NCI-H82 treated with DMSO at 0.1 percent for 48 hours (cell line): ENCODE data around the gene ZNHIT1.

Experiments
- DNase-seq: peaks from one replicate; lab custom pipeline; 2025; ENCODE audit not compliant: unreplicated experiment; lab: John Stamatoyannopoulos, UW

ZNHIT1 gene

DNA sequence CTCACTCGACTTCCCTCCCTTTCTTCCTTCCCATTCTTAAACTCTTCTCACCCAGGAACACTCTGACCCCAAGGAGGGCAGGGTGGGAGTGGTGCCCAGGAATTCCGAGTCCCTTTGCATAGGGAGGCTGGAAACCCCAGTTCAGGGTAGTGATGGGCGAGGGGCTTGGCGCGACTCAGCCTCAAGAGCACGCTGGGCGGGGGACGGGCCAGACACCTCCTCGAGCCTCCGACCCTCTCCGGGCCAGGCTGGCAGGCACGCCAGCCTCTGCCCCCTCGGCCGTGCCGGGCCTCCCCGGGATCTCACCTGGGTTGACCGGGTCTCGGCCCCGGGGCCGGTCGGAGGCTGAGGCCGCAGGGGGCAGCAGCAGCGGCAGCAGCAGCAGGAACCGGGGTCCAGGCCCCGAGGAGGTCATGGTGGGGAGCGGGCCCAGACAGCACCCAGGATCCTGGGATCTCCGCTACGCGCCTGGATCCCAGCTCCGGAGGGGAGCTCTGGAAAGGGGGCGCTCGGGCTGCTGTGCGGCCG lies 1.0 kb upstream of the ZNHIT1 start:
- DNase-seq, result no peak

DNA sequence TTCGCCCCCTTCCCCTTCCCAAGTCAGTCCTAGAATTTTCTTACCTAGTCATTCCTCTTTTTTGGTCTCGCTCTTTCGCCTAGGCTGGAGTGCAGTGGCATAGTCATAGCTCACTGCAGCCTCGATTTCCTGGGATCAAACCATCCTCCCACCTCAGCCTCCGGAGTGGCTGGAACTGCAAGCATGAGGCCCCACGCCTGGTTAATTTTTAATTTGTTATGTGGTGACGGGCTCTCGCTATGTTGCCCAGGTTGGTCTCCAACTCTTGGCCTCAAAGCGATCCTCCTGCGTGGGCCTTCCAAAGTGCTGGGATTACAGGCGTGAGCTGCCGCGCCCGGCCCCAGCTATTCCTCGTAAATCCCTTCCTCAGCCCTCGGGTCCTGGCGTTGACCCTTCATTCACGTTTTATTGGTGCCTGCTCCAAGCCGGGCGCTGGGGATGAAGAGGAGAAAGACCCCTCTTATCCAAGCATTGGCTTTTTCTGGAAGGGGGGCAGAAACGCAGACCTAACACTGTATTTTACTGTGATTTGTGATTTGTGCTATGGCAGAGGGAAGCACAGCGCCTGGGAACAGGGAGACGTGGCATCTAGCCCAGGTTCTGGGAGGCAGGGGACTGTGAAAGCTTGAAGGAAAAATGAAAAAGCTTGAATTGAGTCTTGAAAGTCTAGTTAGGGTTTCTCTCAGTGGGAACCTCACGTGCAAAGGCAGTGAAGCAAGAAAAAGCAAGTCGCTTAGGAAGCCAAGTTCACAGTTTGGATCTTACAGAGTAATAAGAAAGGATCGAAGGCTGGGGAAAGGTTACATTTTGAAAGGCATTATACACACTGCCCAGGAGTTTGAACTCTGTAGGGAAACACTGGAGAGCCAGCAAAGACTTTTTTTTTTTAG lies 516 bp downstream of the ZNHIT1 start:
- DNase-seq, result no peak

DNA sequence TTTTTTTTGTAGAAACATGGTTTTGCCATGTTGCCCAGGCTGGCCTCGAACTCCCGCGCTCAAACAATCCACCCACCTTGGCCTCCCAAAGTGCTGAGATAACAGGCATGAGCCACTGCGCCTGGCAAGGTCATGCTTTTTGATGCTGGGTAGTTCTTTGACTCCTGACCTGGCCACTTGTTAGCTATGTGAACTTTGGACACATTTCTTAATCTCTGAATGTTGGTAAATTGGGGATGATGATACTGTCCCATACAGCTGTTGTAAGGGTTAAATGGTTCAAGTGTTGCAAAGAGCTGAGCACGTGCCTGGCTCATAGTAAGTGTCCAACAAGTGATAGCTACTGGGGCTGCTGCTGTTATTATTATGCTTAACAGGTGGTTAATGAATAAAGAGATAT lies 2.3 kb downstream of the ZNHIT1 start:
- DNase-seq, result no peak

DNA sequence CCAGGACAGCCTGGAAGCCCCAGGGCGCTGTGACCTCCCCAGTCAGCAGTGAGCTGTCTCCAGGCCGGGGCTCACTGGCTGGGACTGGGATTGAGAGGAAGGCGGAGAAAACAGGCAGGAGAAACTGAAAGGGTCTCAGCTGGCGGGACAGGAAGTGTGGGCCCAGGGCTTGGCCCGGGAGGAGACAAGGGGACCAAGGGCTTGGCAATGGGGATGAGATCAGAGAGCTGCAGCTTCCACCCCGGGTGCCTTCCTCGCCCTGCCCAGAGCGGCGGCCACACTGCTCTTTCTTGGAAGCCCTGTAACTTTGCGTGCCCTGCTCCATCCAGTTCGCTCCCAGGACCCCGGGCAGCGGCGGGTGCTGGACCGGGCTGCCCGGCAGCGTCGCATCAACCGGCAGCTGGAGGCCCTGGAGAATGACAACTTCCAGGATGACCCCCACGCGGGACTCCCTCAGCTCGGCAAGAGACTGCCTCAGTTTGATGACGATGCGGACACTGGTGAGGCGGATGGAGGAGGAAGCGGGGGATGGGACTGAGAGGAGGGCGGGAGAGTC lies 4.4 kb downstream of the ZNHIT1 start:
- DNase-seq, result no peak

DNA sequence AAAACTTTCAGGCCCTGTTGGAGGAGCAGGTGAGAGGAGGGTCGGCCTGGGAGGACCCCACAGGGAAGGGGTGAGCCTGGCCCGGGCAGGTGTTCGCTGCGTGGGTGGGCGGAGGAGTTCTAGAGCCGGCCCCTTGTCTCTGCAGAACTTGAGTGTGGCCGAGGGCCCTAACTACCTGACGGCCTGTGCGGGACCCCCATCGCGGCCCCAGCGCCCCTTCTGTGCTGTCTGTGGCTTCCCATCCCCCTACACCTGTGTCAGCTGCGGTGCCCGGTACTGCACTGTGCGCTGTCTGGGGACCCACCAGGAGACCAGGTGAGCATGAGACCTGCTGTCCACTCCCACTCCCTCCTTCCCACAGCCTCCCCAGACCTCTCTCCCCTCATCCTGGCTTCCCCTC lies 5.6 kb downstream of the ZNHIT1 start:
- DNase-seq, result no peak

DNA sequence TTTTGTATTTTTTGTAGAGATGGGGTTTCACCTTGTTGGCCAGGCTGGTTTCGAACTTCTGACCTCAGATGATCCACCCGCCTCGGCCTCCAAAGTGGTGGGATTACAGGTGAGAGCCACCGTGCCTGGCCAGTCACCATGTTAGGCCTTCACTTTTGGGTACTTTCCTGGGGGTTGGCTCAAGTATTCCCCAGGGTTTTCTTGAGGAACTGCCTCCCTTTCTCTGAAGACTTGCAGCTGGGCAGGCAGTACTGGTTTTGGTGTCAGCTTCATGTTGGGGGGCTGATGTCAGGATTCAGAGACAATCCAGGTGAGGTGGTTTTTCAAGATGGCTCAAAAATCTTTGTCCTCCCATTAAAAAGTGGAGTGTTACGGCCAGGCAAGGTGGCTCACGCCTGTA lies 7.7 kb downstream of the ZNHIT1 start:
- DNase-seq, result no peak

DNA sequence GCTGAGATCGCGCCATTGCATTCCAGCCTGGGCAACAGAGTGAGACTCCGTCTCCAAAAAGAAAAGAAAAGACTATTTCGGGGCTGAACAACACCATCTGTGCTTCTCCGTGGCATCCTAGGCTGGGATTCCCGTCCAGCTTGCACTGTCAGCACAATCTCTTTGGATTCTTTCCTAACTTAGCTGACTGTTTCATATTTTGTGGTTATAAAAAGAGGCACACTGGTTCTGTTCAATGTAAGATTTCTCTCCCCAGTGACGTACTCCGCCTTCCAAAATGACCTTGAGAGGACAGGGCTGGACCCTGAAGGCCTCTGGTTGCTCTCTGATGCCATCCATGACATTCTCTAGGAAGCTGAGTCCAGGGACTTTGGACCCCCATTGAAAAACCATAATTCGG lies 8.8 kb downstream of the ZNHIT1 start:
- no peak for DNase-seq

DNA sequence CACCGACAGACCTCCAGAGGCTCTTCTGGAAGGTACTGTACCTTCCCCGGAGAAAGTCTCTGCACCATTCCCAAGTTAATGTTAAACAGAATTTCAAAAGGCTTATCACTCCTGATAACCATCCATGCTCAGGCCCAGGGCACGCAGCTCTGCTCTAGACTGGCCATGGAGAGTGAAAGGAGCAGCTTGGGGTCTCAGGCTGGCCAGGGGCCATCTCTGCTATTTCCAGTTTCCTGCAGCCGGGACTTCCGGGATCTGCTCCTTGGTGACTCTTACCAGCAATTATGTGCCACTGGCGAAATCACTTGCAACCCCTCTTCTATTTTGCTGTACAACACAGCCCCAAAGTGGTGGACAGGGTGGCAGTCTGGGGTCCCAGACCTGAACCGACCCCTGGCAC lies 13.7 kb downstream of the ZNHIT1 start:
- DNase-seq, result no peak

DNA sequence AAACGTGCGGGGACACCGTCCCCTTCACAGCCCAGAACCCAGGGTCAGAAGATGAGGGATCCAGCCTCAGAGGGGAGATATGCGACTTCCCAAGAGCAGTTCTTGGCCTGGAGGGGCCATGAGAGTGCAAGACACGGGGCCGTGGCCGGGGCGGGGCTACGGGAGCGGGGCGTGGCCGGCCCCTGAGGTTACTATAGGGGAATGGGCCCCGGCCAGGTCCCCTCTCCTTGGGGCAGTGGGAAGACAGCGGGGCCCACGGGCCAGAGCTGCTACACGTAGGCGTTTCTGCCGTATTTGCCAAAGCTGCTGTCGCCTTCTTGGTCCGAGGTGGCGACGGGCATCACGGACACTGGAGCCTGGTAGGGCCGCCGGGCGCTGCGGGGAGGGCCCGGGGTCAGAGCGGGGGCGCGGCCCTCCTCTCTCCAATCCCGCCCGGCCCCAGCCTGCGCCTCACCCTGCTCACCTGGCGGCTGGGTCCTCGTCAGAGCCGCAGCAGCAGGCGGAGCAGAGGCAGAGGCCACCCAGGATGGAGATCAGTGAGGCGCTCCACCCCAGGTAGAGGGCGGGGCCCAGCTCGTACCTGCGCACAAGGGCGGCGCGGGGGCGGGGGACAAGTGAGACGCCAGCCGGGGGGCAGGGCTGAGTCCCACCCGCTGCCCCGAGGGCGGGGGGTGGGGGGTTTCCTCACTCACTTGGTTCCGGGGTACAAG lies 14.3 kb downstream of the ZNHIT1 start:
- no peak for DNase-seq

DNA sequence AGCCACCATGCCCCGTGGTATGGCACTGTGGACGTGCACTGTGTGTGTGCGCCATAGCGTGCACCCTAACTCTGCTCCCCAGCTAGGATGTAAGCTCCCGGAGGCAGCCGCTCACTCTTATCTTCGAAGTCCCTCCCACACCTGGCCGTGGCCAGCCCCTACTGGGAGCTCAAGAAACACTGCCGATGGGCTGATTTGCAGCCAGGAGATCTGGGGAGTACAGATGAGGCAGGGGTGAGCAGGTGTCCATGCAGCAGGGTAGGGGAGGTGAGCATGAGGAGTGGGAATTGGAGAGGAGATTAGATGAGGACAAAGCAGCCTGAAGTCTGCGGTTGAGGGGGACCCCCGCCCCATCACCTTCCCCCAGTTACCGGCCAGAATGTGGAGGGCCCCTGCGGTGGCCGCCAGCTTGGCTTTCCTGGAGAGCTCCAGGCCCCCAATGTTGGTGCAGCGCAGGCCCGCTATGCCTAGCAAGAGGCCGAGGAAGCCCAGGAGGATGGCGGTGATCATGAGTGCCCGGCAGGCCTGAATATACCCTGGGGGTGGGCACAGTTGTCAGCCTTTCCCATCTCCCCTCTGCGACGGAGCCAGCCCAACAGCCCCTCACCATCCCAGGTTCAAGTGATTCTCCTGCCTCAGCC lies 16.1 kb downstream of the ZNHIT1 start:
- DNase-seq, result no peak

DNA sequence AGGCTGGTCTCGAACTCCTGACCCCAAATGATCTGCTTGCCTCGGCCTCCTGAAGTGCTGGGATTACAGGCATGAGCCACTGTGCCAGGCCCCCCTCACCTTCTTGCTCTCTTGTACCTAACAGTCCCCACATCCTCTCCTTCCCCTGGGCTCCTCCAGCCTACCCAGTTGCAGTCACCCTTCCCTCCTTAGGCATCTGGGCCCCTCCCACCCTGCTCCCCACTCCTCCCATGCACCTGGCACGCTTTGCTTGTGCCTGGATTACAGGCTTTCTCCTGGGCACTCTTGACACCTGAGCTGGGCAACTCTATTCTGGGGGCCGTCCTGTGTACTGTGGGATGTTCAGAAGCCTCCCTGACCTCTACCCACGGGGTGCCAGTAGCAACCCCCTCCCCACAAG lies 16.7 kb downstream of the ZNHIT1 start:
- no peak for DNase-seq

DNA sequence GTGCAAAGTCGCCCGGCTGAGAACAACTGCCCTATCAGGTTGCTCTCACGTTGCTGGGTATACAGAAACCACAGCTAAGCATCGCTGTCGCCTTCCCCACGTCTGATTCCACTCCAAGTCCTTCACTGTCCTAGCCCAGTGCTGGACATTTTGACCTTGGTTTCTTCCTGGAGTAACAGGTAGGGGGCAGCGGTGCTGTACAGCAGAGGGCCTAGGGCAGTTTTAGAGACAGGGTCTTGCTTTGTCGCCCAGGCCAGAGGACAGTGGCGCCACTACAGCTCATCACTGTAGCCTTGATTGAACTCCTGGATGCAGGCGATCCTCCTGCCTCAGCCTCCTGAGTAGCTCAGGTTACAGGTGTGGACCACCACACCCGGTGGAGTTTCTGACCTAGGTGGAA lies 17.1 kb downstream of the ZNHIT1 start:
- DNase-seq, result no peak

DNA sequence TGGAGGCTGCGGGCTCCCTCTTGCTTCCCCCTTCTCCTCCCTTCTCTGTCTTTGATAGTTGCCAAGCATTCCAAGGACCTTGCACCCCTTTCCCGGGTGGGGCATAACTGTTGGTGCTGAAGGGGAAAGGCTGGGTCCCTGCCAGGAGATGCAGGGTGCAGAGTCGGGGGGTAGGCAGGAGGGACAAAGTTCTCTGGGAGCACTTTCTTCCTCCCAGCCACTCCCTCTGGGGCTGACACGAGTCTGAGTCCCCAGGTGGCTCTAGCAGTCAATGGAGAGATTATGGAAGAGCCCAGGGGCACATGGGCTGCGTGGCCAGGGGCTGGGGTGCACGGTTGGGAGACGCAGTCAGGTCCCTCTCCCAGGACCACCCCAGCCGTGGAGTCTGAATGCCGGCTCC lies 17.6 kb downstream of the ZNHIT1 start:
- DNase-seq, result no peak

DNA sequence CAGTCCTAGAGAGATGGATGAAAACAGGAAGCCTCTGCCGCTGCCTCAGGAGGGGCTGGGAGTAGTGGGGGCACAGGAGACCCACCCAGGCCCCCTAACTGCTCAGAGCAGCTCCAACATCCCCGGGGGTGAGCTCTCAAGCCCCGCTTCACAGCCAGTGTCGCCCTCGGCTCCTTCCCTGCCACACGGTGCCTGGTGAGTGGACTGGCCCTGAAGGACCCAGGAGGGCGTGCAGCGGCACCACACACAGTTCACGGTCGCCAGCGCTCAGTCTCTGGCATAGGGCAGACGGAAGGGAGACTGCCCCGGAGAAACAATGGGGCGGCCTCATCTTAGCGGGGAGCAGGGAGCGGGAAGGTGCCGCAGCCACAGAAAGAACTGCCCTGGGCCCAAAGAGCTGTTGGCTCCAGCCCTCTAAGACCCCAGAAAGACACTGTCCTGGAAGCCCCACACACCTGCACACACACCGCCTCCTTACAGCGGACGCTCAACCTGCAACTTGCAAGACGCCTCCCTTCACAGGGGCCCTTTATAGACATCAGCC lies 18.4 kb downstream of the ZNHIT1 start:
- DNase-seq, result no peak

DNA sequence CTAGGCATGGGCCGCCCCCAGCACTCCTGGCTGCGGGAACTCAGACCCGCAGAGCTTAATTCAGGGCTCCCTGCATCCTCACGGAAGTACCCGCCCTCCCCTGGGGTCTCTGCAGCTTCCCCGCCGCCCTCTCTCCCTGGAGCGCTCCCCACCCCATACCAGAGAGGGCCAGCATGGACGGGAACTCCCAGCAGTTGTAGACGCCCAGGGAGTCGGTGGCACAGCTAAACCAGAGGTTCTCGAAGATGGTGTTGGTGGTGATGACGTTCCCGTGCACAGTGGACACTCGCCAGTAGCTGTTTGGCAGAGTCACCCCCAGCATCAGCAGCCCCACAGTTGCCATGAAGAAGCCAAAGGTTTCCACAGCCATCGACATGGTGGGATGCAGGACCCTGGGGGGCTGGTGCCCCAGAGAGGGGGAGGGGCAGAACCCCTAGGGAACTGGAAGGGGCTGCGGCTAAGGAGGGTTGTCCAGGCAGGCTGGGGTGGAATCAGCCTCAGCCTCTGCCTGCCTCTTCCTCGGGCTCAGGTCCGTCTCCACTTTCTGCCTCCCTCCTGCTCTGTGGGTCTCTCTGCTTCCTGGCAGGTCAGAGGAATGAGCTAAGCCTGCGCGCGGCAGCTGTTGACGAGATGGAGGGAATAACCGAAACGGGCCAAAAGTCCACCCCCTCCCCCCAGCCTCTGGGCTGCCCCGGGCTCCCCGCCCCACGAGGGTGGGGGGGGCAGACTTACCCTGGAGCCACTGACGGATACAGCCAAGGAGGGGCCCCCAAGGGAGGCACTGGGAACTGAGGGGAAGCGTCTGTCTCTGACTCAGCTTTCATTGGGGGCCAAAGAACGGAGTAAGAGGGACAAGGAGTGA lies 19.5 kb downstream of the ZNHIT1 start, which contains the start of gene CLDN15:
TSS of gene CLDN15 (minus strand) at position 597 of the 862 bp plus-strand sequence. CDS start at position 376, 221 bp downstream.
- no peak for DNase-seq

DNA sequence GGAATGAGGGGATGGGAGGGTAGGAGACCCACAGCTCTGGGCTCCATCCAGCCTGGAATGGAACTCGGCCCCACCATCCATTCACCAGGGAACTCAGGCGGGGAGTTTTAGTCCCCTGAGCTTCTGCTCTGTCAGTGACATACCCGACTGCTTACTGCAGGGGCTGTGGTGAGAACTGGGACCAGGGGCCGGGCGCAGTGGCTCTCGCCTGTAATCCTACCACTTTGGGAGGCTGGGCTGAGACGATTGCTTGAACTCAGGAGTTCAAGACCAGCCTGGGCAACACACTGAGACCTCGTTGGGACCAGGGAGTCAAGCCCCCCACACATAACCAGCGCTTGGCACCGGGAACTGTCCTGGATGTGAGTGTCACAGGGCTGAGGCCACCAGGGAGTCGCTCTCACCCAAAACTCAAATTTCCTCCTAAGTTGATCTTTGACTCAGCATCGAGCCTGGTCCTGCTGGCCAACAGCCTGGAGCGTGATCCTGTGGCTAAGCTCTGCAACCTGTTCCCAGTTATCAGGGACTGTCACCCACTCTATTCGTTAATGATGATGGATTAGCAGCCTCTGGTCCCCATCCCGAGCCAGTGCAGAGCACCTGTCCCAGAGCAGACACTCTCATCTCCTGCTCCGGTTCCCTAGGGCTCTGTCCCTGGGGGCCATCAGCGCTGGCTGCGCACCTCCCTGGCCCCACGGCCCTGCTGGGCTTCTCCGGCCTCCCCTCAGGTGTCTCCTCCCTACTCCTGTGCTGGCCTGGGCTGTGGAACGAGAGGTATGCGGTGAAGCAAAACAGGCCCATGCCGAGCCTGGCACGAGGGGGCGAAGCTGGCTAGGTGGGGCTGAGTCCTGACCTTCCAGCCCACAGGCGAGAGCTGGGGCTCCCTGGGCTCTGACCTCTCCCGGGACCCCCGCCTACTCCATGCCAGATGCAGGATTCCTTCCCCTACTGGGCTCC lies 20.5 kb downstream of the ZNHIT1 start:
- DNase-seq, result no peak

DNA sequence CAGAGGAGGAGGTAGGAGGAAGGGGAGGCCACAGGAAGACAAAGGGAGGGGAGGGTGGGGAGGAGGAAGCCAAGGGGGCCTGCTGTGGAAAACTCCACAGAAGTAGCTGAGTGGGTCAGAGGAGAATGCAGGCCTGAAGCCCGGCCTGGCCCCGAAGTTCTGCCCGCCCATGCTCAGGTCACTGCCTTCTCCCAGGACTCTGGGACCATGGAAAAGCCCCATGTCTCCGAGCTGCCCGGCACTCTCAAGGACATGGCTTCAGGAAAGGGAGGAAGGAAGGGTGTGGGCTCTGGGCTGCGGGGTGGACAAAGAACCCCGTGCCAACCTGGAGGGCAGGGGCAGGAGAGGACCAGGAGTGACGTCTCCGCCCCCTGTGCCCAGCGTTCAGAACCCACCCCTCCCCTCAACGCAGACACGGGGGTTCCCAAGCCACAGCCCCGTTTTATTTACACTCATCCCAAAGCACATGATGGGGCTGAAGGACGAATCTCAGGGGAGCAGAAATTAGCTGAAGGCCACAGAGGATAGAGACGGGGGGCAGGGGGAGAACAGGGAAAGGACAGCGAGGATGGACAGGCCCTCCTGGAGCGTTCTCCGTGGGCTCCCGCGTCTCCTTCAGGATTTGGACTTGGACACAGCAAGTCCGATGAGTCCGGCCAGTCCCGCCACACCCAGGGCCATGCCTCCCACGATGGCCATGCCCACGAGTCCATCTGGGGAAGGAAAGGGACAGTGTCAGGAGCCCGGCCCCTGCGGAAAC lies 21.4 kb downstream of the ZNHIT1 start:
- DNase-seq, result no peak

DNA sequence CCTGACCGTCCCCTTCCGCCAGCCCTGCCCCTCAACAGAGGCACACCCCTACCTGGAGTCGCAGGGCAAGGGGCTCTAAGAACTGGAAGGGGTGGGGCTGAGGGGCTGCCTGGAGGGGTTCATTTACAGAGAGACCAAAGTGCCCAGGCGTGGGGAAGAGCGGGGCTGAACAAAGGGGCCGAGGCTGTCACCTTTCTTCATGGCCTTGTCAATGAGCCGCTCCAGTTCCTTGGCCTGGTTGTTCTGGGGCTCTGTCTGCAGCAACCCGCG lies 21.9 kb downstream of the ZNHIT1 start:
- DNase-seq, result no peak
